ENCODE measurements around the gene TEX14.

TEX14 gene

DNA sequence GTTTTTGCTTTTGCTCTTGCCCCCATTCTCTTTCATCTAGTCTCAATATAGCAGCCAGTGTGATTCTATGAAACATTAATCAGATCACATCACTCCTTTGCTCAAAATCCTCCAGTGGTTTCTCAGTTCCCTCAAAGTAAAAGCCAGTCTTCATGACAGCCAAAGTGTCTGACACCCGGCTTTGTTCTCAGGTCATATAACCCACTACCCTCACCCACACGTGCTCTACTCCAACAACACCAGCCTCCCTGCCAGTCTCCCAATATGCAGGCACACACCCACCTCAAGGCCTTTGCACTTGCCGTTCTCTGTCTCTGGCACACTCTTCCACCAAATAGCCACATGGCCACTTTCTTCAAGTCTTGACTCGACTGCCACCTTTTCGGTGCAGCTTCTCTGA is 181.8 kb downstream of the TEX14 start:
- DNase-seq (ENCODE audit: extremely low read depth, insufficient read length) = no peak
- Histone ChIP-seq H3K4me3 (replicated peaks; ENCODE audit: low read depth, low read length) (no peak overlapping the region), H3K36me3 (ENCODE audit: control insufficient read depth, insufficient read depth, low read length) (peaks cover 37% of the 10 kb centered on the region), H3K27me3 (replicated peaks; ENCODE audit: control insufficient read depth, insufficient read depth, low read length) (no peaks in the 10 kb centered on the region)
- TF ChIP-seq, protein P1, sequence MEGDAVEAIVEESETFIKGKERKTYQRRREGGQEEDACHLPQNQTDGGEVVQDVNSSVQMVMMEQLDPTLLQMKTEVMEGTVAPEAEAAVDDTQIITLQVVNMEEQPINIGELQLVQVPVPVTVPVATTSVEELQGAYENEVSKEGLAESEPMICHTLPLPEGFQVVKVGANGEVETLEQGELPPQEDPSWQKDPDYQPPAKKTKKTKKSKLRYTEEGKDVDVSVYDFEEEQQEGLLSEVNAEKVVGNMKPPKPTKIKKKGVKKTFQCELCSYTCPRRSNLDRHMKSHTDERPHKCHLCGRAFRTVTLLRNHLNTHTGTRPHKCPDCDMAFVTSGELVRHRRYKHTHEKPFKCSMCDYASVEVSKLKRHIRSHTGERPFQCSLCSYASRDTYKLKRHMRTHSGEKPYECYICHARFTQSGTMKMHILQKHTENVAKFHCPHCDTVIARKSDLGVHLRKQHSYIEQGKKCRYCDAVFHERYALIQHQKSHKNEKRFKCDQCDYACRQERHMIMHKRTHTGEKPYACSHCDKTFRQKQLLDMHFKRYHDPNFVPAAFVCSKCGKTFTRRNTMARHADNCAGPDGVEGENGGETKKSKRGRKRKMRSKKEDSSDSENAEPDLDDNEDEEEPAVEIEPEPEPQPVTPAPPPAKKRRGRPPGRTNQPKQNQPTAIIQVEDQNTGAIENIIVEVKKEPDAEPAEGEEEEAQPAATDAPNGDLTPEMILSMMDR (IDR thresholded peaks at IDR 0.05; ENCODE audit: insufficient read depth, low read length, poor library complexity, severe bottlenecking) = no peak

DNA sequence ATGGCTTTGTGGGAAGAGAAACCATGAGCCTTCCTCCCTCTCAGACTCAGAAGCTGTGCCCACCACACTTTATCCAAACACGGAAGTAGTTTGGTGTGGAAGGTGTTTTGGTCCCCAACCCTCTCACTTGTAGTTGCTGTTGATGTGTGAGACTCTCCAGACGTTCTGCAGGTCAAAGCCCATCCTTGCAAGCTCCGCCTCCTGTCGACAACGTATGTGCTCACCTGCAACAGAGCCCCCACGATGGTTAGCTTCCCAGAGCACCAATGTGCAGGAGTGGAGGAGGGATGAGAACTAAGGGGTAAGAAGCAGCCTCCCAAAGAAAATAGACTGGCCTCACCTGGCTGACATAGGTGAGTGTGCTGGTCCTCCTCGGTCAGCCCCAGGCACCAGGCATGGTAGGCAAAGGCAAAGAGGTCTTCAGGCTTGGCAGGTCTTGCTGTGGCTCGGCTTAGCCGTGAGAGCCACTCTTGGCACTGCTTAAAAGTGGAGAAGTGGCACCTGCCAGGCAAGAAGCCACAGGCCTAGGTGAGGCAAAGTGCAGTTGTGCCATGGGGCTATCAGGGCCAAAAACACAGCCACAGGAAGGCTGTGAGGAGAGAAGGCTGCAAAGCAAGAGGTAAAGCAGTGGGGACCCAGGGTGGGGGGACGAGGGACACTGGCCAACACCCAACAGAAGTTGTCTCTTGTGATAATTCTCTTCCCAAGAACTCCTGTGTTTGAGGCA is 183.3 kb downstream of the TEX14 start:
- no peak for DNase-seq (ENCODE audit: extremely low read depth, insufficient read length)
- no peaks in the 10 kb centered on the region for H3K27me3 ChIP-seq (replicated peaks; ENCODE audit: control insufficient read depth, insufficient read depth, low read length)
- H3K4me3 ChIP-seq (replicated peaks; ENCODE audit: low read depth, low read length) = no peak overlapping the region
- TF ChIP-seq, protein P1 (IDR thresholded peaks at IDR 0.05; ENCODE audit: insufficient read depth, low read length, poor library complexity, severe bottlenecking) = no peak
- H3K36me3 ChIP-seq (ENCODE audit: control insufficient read depth, insufficient read depth, low read length) = peaks cover 48% of the 10 kb centered on the region

DNA sequence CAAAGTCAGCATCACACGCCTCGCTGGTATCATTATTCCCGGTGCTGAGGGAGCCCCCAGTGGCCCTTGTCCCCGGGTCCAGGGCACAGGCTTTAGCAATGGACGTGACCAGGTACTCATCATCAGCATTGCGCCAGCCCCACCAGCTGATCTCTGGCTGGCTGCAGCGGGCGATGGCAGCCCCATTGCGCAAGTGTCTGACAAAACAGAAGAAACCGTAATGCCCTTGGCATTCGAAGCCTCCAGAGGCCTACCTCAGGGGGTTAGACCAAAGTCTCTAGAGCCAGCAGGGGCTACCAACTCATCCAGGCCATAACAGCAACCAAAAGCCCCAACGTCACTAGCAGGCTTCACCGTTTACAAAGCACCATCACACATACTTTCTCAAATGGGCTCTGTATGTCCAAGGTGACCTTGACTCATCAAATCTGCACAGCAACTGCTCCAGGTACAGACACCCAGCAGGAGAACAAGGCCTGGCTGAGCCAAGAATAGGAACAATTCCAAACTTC is 184.7 kb downstream of the TEX14 start:
- no peaks in the 10 kb centered on the region for H3K27me3 ChIP-seq (replicated peaks; ENCODE audit: control insufficient read depth, insufficient read depth, low read length)
- peaks cover 46% of the 10 kb centered on the region for H3K36me3 ChIP-seq (ENCODE audit: control insufficient read depth, insufficient read depth, low read length)
- TF ChIP-seq, protein P1 (IDR thresholded peaks at IDR 0.05; ENCODE audit: insufficient read depth, low read length, poor library complexity, severe bottlenecking) = no peak
- DNase-seq (ENCODE audit: extremely low read depth, insufficient read length) = no peak
- no peak overlapping the region for H3K4me3 ChIP-seq (replicated peaks; ENCODE audit: low read depth, low read length)
